ENCODE results near the gene SYPL2. TPM values are rescaled to one million over a fixed set of nuclear protein-coding genes. Genes with fewer than 3 reads are reported as not detected.

Gene SYPL2
- total RNA-seq, 8 experiments from 2014 or later = 0.11 to 2.2 (median 0.81) TPM

GRCh38 chr1:109476825-109477224 lies 10.5 kb downstream of the SYPL2 start:
- Histone ChIP-seq H3K27ac (no peak overlapping the region), H3K4me3 (no peak overlapping the region), H3K4me1 (replicated peaks in 1 of 2) (peaks cover 0 to 4% of the 10 kb centered on the region in 2 donors)
- no peak for ATAC-seq (replicated peaks in 6 of 8)
- 60 to 90% (median 81%) methylated on average over 1 to 6 of the region's 8 CpGs; no CpG with 5 or more reads in 3 of the 10 experiments for WGBS, 10 experiments
- in situ Hi-C loops (cut with MboI; ENCODE audit: low pct_unique_long_range_greater_than_20kb in 2 of 9, low sequenced_read_pairs in 9 of 9, unreplicated experiment in 9 of 9) = no loop called here

- in situ Hi-C loops (cut with MboI; ENCODE audit: low pct_unique_long_range_greater_than_20kb in 2 of 9, low sequenced_read_pairs in 9 of 9, unreplicated experiment in 9 of 9) = no loop called here
- peaks cover 6 to 9% of the 10 kb centered on the region in 2 donors for H3K4me1 ChIP-seq (replicated peaks in 1 of 2)
- no peak overlapping the region for H3K27ac ChIP-seq
- H3K4me3 ChIP-seq = no peak overlapping the region
- peak in 2 of 8 experiments; percentile 24 to 26 for ATAC-seq (replicated peaks in 6 of 8)
- 0 to 80% (median 56%) methylated on average over 1 to 5 of the region's 6 CpGs; no CpG with 5 or more reads in 4 of the 10 experiments for WGBS, 10 experiments
Observed at GRCh38 chr1:109477821-109478220, 11.5 kb downstream of the SYPL2 start.

GRCh38 chr1:109478806-109479205 lies 12.5 kb downstream of the SYPL2 start:
- WGBS, 10 experiments = 0 to 34% (median 21%) methylated on average over 1 to 7 of the region's 7 CpGs; no CpG with 5 or more reads in 3 of the 10 experiments
- Histone ChIP-seq H3K27ac (no peak overlapping the region), H3K4me1 (replicated peaks in 1 of 2) (peaks cover 6 to 9% of the 10 kb centered on the region in 2 donors), H3K4me3 (no peak overlapping the region)
- in situ Hi-C loops (cut with MboI; ENCODE audit: low pct_unique_long_range_greater_than_20kb in 2 of 9, low sequenced_read_pairs in 9 of 9, unreplicated experiment in 9 of 9) = no loop called here
- no peak for ATAC-seq (replicated peaks in 6 of 8)

DNA sequence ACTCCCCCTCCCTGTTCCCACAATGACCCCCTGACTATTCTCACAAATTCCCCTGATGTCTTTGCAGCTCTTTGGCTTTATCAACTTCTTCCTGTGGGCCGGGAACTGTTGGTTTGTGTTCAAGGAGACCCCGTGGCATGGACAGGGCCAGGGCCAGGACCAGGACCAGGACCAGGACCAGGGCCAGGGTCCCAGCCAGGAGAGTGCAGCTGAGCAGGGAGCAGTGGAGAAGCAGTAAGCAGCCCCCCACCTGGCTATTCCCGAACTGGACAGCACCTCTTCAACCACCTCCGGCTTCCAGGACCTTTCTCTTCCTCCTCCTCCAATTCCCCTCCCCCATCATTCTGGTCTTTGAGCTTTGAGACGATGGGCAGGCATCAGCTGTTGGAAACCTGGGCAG lies 13.0 kb downstream of the SYPL2 start:
- no peak overlapping the region for H3K27ac ChIP-seq
- in situ Hi-C loops (cut with MboI; ENCODE audit: low pct_unique_long_range_greater_than_20kb in 2 of 9, low sequenced_read_pairs in 9 of 9, unreplicated experiment in 9 of 9) = no loop called here
- H3K4me1 ChIP-seq (replicated peaks in 1 of 2) = peaks cover 6 to 9% of the 10 kb centered on the region in 2 donors
- no peak for ATAC-seq (replicated peaks in 6 of 8)
- H3K4me3 ChIP-seq = no peak overlapping the region
- WGBS, 10 experiments = 0 to 100% (median 64%) methylated on average over 1 to 5 of the region's 5 CpGs; no CpG with 5 or more reads in 2 of the 10 experiments

- in situ Hi-C loops (cut with MboI; ENCODE audit: low pct_unique_long_range_greater_than_20kb in 2 of 9, low sequenced_read_pairs in 9 of 9, unreplicated experiment in 9 of 9) = no loop called here
Observed at GRCh38 chr1:109479901-109480300, 13.6 kb downstream of the SYPL2 start.

GRCh38 chr1:109481646-109482045 lies 15.3 kb downstream of the SYPL2 start:
- ATAC-seq (replicated peaks in 6 of 8) = no peak
- in situ Hi-C loops (cut with MboI; ENCODE audit: low pct_unique_long_range_greater_than_20kb in 2 of 9, low sequenced_read_pairs in 9 of 9, unreplicated experiment in 9 of 9) = no loop called here
- H3K27ac ChIP-seq = no peak overlapping the region
- WGBS, 10 experiments = 40 to 60% (median 60%) methylated on average over 1 to 2 of the region's 2 CpGs; no CpG with 5 or more reads in 5 of the 10 experiments
- H3K4me3 ChIP-seq = no peak overlapping the region
- peaks cover 15 to 17% of the 10 kb centered on the region in 2 donors for H3K4me1 ChIP-seq (replicated peaks in 1 of 2)

More at GRCh38 chr1:109479901-109480300, 13.6 kb downstream of the SYPL2 start:
- ATAC-seq (replicated peaks in 6 of 8) = no peak
- Histone ChIP-seq H3K4me3 (no peak overlapping the region), H3K27ac (no peak overlapping the region), H3K4me1 (replicated peaks in 1 of 2) (peaks cover 7 to 12% of the 10 kb centered on the region in 2 donors)
- WGBS, 10 experiments = 60 to 100% (median 83%) methylated on average over 1 to 2 of the region's 3 CpGs; no CpG with 5 or more reads in 5 of the 10 experiments

GRCh38 chr1:109482242-109482641 lies 15.9 kb downstream of the SYPL2 start:
- in situ Hi-C loops (cut with MboI; ENCODE audit: low pct_unique_long_range_greater_than_20kb in 2 of 9, low sequenced_read_pairs in 9 of 9, unreplicated experiment in 9 of 9) = no loop called here
- peaks cover 15 to 17% of the 10 kb centered on the region in 2 donors for H3K4me1 ChIP-seq (replicated peaks in 1 of 2)
- ATAC-seq (replicated peaks in 6 of 8) = no peak
- H3K4me3 ChIP-seq = peak overlapping the region in 4 of 5 donors; percentile 87 to 100 (median 94)
- H3K27ac ChIP-seq = peak overlapping the region in 1 of 2 donors; percentile 34

DNA sequence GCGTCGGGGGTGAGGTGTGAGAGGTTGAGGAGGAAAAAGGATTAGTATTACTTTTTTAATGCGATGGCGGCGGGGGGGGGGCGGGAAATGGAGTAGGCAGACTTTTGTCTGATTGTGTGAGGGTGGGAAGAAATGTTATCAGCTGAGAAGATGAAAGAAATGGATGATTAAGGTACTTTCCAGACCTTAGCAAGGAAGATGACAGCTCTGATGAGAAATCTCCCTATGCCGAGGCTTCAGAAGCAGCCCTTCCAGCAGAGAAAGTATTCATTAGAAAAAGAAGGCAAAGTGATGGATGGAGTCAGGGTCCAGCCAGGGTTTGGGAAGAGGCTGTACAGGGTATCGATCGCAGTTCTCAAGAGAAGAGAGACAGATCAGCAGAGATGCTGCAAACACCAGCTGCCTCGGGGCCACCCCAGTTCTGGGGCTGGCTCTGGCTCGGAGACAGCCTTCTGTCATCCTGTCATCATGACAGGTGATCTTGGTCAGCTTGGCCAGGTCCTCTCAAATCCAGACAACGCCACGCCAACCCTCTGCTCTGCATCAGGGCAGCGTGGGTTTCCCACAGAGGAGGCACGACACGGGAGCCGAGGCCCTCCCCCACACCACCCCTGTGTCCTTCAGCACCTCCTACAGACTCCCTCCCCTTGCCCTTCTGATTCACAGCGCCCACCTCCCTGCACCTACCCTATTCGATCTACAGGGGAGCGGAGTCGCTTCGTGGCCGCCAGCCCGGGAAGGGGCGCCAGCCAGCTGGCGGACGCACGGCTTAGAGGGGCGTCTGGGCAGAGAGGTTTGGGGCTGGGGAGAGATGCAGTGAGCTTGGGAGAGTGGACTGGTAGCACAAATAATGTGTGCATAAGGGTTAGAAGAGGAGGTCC lies 16.7 kb downstream of the SYPL2 start:
- in situ Hi-C loops (cut with MboI; ENCODE audit: low pct_unique_long_range_greater_than_20kb in 2 of 9, low sequenced_read_pairs in 9 of 9, unreplicated experiment in 9 of 9) = no loop called here
- ATAC-seq (replicated peaks in 6 of 8) = peak; percentile 17 to 86 (median 82)
- Histone ChIP-seq H3K4me3 (peak overlapping the region; percentile 87 to 100 (median 96)), H3K27ac (peak overlapping the region; percentile 76 to 100), H3K4me1 (replicated peaks in 1 of 2) (peaks cover 15 to 17% of the 10 kb centered on the region in 2 donors)
- WGBS, 10 experiments = 0 to 70% (median 13%) methylated on average over 2 to 10 of the region's 29 CpGs; no CpG with 5 or more reads in 4 of the 10 experiments

GRCh38 chr1:109483672-109484518 lies 17.5 kb downstream of the SYPL2 start, which contains the start of gene ATXN7L2:
Gene ATXN7L2, plus strand, starts transcription at chr1:109483905. Its CDS starts 49 bp downstream, at chr1:109483954.
- Histone ChIP-seq H3K27ac (peak within 1 kb of the TSS; percentile 99 to 100), H3K4me1 (replicated peaks in 1 of 2) (peaks cover 15 to 17% of the 10 kb centered on the region in 2 donors), H3K4me3 (peak within 1 kb of the TSS; percentile 87 to 100 (median 96))
- in situ Hi-C loops (cut with MboI; ENCODE audit: low pct_unique_long_range_greater_than_20kb in 2 of 9, low sequenced_read_pairs in 9 of 9, unreplicated experiment in 9 of 9) = no loop called here
- 0% methylated on average over 2 of the region's 73 CpGs; no CpG with 5 or more reads in 8 of the 10 experiments for WGBS, 10 experiments
- peak; percentile 76 to 84 (median 79) for ATAC-seq (replicated peaks in 6 of 8)

DNA sequence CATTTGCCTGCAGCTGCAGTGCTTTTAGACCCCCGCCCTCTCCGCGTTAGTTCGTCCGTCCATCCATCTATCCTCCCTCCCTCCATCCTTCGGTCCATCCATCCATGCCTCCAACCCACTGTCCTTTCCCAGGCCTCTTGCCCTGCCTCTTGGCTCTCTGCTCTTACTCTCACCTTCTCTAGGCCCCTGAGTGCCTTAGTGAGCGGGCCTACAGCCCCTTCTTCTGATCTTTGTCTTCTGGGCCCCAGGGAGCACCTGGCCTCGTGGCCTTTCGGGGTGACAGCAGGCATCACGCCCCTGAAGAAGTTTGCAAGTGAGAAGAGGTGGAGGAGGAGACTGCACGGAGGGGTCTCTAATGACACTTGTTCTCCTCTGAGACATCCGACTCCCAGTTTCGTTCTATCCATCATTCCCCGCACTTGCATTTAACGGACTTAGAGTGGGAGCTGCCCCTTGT lies 18.2 kb downstream of the SYPL2 start:
- 0 to 48% (median 9%) methylated on average over 4 to 10 of the region's 15 CpGs; no CpG with 5 or more reads in 5 of the 10 experiments for WGBS, 10 experiments

DNA sequence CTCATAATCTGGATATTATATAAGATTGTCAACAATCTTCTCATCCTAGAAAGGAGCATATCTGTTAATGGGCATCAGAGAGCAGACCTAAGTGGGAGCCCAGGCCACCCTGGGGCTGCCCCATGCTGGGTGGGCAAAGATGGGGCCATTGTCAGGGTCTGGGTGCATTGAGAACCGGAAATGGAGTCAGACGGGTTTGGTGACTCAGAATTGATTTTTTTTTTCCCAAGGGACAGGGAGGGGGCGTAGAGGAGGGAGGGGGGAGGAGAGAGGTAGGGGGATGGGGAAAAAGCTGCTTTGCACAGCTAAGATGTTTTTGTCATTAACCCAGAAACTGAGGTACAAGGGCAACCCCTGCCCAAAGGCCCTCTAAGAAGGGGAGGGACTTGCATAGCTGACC lies 18.7 kb downstream of the SYPL2 start:
- no peak for ATAC-seq (replicated peaks in 6 of 8)
- Histone ChIP-seq H3K27ac (peak overlapping the region; percentile 25 to 100), H3K4me1 (replicated peaks in 1 of 2) (peaks cover 15 to 17% of the 10 kb centered on the region in 2 donors), H3K4me3 (peak overlapping the region; percentile 87 to 100 (median 96))
- WGBS, 10 experiments = 0 to 19% (median 0%) methylated on average over 1 to 3 of the region's 3 CpGs; no CpG with 5 or more reads in 7 of the 10 experiments
- in situ Hi-C loops (cut with MboI; ENCODE audit: low pct_unique_long_range_greater_than_20kb in 2 of 9, low sequenced_read_pairs in 9 of 9, unreplicated experiment in 9 of 9) = no loop called here

More for the DNA sequence above, 18.2 kb downstream of the SYPL2 start:
- peak in 3 of 8 experiments; percentile 9 to 18 (median 13) for ATAC-seq (replicated peaks in 6 of 8)
- Histone ChIP-seq H3K4me3 (peak overlapping the region; percentile 87 to 100 (median 96)), H3K4me1 (replicated peaks in 1 of 2) (peaks cover 15 to 17% of the 10 kb centered on the region in 2 donors), H3K27ac (peak overlapping the region; percentile 25 to 100)
- in situ Hi-C loops (cut with MboI; ENCODE audit: low pct_unique_long_range_greater_than_20kb in 2 of 9, low sequenced_read_pairs in 9 of 9, unreplicated experiment in 9 of 9) = no loop called here

- in situ Hi-C loops (cut with MboI; ENCODE audit: low pct_unique_long_range_greater_than_20kb in 2 of 9, low sequenced_read_pairs in 9 of 9, unreplicated experiment in 9 of 9) = no loop called here
- WGBS, 10 experiments = 80 to 100% (median 80%) methylated on average over 1 to 2 of the region's 5 CpGs; no CpG with 5 or more reads in 7 of the 10 experiments
- Histone ChIP-seq H3K27ac (no peak overlapping the region), H3K4me1 (replicated peaks in 1 of 2) (peaks cover 11 to 12% of the 10 kb centered on the region in 2 donors), H3K4me3 (no peak overlapping the region)
- ATAC-seq (replicated peaks in 6 of 8) = no peak
Observed at GRCh38 chr1:109487261-109487660, 20.9 kb downstream of the SYPL2 start.

Data from motor neuron (in vitro differentiated cells).